Parietal lobe (tissue), 1 donor: Measurements from ENCODE around the gene ZNF416. TPM values are rescaled to one million over a fixed set of nuclear protein-coding genes. Genes with fewer than 3 reads are reported as not detected.

Experiments
- total RNA-seq: library from RNA; depleted of rRNA; stranded (reverse); fragments of >200 nt; gene quantifications from one replicate; pipeline ENCODE4 v1.2.3, GENCODE V29; 2014

ZNF416 gene
- total RNA-seq = 15.0 TPM

GRCh38 chr19:57578487-57579205, at the start of gene ZNF416:
Gene ZNF416 (minus strand): TSS chr19:57578911. CDS start chr19:57578704, 207 bp downstream.

GRCh38 chr19:57613941-57614743, 35.4 kb upstream of the ZNF416 start, which contains the start of gene ZNF134:
Gene ZNF134 (plus strand): TSS chr19:57614242. CDS start chr19:57619469, 5,227 bp downstream.

GRCh38 chr19:57599761-57600383, 21.2 kb upstream of the ZNF416 start, which contains the start of gene ZNF530:
Gene ZNF530 (plus strand): TSS chr19:57599885. CDS start chr19:57604346, 4,461 bp downstream.

GRCh38 chr19:57583521-57584416, 5.1 kb upstream of the ZNF416 start, which contains the start of gene ZIK1:
Gene ZIK1 (plus strand): TSS chr19:57584145. CDS start chr19:57584357, 212 bp downstream.

GRCh38 chr19:57559404-57560025, 19.2 kb downstream of the ZNF416 start, which contains the start of gene ZNF550:
Gene ZNF550 (minus strand): TSS chr19:57559863. CDS start chr19:57559682, 181 bp downstream.

GRCh38 chr19:57527136-57527881, 51.4 kb downstream of the ZNF416 start, which contains the start of gene ZNF549:
Gene ZNF549 (plus strand): TSS chr19:57527356. CDS start chr19:57527574, 218 bp downstream.

Other genes starting within 250 kb of the ZNF416 start
- gene ZNF304, start 227.6 kb downstream of the ZNF416 start, total RNA-seq = 22.8 TPM
- 24.1 TPM for gene TRAPPC2B, start 215.4 kb downstream of the ZNF416 start, total RNA-seq
- 16.0 TPM for gene ZNF547, start 215.4 kb downstream of the ZNF416 start, total RNA-seq
- 68.2 TPM for gene ZNF548, start 189.1 kb downstream of the ZNF416 start, total RNA-seq
- 57.9 TPM for gene ZNF17, start 167.8 kb downstream of the ZNF416 start, total RNA-seq
- 49.8 TPM for gene ZNF749, start 143.6 kb downstream of the ZNF416 start, total RNA-seq
- gene VN1R1, start 121.8 kb downstream of the ZNF416 start, total RNA-seq = 11.0 TPM
- 77.3 TPM for gene ZNF772, start 101.3 kb downstream of the ZNF416 start, total RNA-seq
- 29.7 TPM for gene ZNF419, start 91.2 kb downstream of the ZNF416 start, total RNA-seq
- gene ZNF773, start 79.0 kb downstream of the ZNF416 start, total RNA-seq = 35.4 TPM
- 41.9 TPM for gene ZNF549, start 51.6 kb downstream of the ZNF416 start, total RNA-seq
- gene ZNF550, start 19.0 kb downstream of the ZNF416 start, total RNA-seq = 21.3 TPM
- gene ZIK1, start 5.2 kb upstream of the ZNF416 start, total RNA-seq = 30.4 TPM
- 5.6 TPM for gene ZNF530, start 21.0 kb upstream of the ZNF416 start, total RNA-seq
- gene ZNF134, start 35.3 kb upstream of the ZNF416 start, total RNA-seq = 50.1 TPM
- gene ZNF211, start 54.3 kb upstream of the ZNF416 start, total RNA-seq = 51.3 TPM
- gene ZSCAN4, start 90.0 kb upstream of the ZNF416 start, total RNA-seq = not detected
- gene ZNF551, start 103.1 kb upstream of the ZNF416 start, total RNA-seq = 26.3 TPM
- gene ZNF154, start 130.3 kb upstream of the ZNF416 start, total RNA-seq = 81.7 TPM
- 33.2 TPM for gene ZNF671, start 148.7 kb upstream of the ZNF416 start, total RNA-seq
- 57.3 TPM for gene ZNF776, start 167.9 kb upstream of the ZNF416 start, total RNA-seq
- 79.5 TPM for gene ZNF586, start 190.8 kb upstream of the ZNF416 start, total RNA-seq
- gene ZNF552, start 236.0 kb upstream of the ZNF416 start, total RNA-seq = 20.3 TPM